ENCODE data around the gene COL23A1. TPM values are rescaled to one million over a fixed set of nuclear protein-coding genes. Genes with fewer than 3 reads are reported as not detected.

The COL23A1 gene
- total RNA-seq, 1 donor from 2014 or later: 0.86 TPM

DNA sequence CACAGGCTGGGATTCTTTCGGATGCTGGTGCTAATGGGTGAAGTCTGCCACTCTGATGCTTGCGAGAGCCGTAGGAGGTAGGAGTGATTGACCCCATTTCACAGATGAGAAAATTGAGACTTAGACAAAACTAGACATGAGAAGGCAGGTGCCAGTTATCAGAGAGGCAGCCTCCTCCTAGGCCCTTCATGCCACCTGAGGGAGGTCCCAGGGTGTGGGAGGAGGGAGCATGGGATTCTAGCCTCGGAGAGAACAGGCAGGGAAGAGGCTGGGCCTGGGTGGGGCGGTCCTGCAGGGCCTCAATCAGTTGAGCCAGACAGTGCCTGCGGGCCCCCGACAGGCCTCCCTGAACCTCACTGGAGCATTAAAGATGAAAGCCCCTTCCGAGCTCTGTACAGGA lies 112.4 kb downstream of the COL23A1 start:
- no peak for DNase-seq (ENCODE audit: low spot score)

DNA sequence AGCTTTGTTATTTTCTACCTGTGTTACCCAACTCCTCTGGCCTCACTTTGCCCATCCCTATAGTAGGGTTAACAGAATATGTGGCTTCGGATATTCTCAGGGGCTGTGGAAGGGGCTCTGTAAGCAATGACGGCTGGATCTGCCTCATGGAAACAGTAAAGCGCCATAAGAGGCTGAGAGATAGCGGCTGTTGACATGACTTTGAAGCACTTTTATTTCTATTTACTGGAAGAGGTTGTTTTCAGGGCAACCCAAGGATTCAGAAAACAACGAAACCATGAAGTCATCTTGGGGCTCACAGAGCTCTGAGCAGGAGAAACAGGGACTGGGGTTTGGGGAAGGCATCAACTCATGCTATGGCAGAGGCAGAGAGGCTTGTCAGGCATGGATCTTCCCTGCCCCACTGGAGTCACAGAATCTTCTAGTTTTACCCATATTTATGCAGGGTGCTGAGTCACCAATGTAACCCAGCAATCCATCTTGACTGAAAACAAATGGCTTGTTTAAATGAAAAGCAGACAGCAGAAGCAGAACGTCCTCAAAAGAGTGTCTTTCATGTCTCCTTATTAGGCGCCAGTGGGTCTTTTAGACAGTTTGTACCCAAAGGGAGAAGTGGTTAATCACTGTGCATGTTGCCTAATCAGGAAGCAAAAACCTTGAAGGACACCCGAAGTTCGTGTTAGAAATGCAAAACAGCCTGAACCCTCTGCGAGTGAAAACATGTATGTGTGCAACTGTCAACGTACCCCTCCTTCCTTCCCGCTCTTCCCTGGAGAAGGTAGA lies 113.0 kb downstream of the COL23A1 start:
- DNase-seq (ENCODE audit: low spot score): no peak

DNA sequence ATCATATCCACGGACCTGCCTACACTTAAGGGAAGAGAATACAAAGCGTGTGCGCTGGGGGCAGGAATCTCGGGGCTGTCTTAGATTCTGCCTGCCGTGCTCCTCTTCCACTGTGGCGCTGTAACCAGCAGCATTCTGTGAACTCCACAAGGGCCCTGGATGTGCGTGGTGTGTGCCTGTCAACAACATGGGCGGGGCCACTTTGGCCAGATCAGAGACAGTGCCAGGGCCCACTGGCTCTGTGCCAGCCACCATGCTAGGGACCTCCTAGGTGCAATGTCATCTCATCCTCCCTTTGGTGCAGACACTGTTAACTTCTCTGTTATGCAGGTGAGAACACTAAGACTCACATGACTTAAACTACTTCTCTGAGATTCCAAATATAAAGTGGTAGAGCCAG lies 113.7 kb downstream of the COL23A1 start:
- no peak for DNase-seq (ENCODE audit: low spot score)

DNA sequence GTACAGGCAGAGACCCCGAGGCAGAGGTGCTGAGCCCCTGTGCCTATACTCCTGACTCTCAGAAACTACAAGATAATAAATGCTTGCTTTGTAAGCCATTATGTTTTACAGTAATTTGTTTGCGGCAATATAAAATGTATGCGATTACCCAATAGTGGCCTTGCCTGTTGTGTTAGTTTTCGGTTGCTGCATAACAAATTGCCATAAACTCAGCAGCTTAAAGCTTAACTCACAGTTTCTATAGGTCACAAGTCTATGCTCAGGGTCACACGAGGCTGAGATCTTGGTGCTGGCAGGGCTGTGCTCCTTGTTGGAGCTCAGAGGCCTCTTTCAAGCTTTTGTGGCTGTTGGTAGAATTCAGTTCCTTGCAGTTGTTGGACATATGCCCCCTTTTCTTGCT lies 114.8 kb downstream of the COL23A1 start:
- DNase-seq (ENCODE audit: low spot score): no peak

DNA sequence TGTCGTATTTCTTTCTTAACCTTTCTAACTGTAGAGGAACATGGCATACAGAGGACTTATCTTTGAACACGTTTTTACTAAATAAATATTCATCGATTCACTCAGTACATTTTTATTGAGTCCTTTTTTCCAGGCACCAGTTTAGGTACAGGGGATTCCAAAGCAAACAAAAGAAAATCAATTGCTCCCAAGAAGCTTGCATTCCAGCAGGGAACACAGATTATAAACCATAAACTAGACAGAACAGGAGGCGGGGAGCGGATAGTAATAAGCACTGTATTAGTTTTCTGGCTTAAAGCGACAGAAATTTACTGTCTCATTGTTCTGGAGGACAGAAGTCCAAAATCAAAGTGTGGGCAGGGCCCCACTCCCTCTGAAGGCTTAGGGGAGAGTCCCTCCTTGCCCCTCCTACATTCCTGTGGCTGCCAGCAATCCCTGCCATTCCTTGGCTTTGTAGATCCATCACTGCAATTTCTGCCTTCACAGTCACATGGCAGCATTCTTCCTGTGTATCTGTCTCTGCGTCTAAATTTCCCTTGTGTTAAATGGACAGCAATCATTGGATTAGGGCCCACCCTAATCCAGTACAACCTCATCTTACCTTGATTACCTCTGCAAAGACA lies 115.5 kb downstream of the COL23A1 start:
- peak; percentile 31 for DNase-seq (ENCODE audit: low spot score)

DNA sequence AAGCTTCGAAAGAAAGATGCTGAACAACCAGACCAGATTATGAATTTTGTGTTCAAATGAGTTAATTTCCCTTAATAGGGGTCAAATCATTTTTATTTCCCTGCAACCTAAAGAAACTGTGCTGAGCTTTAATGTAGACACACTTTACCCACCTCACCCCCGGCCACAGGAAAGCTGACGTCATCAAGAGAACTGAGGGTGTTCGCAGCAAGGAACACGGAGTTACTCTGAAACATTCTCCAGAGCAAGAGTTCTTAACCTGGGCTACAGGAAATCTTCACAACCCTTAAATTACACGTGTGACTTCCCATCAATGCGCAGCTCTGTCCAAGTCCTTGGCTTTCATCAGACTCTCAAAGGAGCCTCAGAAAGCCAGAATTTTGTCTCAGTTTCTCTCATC lies 116.3 kb downstream of the COL23A1 start:
- DNase-seq (ENCODE audit: low spot score): no peak

DNA sequence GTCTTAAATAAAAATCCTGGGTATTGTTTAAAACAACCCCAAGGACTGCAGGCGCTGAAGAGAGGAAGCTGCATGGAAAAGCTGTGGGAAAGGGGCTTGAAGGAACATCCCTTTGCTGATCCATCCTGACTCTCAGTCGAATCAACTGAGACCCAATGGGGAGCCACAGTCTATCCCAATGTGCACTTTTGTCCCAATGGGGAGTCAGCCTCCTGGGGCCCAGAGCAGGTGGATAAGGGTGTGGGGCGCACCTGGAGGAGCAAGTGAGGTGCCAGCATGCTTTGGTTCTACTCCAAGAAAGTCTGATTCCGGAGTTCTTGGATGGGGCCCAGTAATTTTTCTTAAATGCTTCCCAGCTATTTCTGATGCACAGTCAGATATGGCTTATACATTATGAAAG lies 118.1 kb downstream of the COL23A1 start:
- no peak for DNase-seq (ENCODE audit: low spot score)

DNA sequence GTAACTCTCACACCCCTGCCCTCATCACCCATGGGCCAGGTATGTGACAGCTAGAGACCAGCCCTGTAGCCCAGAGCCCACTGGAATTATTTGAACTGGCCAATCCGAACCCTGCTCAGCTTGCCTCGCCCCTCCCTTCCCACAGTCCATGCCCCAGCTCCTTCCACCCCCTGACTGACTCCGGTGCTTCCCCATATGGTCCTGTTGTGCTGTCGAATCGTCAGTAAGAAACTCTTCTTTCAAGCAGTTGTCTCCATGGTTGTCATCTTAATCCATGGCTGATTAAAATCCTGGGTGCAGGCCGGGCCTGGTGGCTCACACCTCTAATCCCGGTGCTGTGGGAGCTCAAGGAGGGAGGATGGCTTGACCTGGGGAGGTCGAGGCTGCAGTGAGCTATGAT lies 118.5 kb downstream of the COL23A1 start:
- DNase-seq (ENCODE audit: low spot score): no peak

DNA sequence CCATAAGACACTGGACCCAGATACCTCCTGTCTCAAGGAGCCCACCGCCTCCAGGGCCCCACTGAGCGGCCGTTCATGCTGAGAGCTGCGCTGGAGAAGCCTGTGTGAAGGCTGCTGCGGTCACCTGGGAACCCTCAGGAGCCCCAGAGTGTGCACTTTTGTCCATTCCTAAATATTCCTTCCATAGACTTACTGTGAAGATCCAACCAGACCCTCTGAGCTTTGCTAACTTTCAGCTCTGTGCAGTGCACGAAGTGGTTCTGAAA lies 119.5 kb downstream of the COL23A1 start:
- DNase-seq (ENCODE audit: low spot score): no peak

DNA sequence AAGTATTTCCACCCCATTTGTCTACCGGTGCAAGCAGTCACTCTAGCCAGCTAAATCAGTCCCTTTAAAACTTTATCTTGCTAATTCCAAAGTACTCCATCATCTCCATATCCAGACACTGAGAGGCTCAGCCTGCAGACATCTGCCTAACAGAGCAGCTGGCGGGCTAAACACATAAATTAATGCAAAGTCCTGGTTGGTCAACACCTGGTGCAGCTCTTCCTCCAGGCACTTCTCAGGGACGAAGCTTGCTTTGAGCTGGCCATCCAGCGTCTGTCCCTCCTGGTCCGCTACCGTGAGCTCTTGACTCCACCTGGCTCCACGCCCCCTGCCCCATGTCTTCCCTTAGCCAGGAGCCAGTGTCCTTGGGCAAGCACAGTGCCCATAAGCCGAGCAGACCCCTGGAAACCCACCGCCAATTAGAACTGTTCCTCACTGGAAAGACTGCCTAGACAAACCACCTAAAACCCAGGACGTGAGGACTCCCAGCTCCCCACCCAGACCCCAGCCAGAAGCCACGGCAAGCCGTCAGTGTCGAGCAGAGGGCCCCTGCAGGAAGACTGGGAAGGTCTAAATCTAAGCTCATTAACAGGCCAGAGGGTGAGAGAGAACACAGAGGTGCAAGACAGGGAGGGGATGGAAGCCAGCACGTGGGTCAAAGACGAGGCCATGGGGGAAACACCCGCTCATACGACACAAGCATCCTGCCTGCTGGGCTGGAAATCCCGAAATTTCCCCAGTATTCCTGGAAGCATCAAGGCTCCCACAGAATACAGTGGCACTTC lies 120.0 kb downstream of the COL23A1 start:
- no peak for DNase-seq (ENCODE audit: low spot score)

DNA sequence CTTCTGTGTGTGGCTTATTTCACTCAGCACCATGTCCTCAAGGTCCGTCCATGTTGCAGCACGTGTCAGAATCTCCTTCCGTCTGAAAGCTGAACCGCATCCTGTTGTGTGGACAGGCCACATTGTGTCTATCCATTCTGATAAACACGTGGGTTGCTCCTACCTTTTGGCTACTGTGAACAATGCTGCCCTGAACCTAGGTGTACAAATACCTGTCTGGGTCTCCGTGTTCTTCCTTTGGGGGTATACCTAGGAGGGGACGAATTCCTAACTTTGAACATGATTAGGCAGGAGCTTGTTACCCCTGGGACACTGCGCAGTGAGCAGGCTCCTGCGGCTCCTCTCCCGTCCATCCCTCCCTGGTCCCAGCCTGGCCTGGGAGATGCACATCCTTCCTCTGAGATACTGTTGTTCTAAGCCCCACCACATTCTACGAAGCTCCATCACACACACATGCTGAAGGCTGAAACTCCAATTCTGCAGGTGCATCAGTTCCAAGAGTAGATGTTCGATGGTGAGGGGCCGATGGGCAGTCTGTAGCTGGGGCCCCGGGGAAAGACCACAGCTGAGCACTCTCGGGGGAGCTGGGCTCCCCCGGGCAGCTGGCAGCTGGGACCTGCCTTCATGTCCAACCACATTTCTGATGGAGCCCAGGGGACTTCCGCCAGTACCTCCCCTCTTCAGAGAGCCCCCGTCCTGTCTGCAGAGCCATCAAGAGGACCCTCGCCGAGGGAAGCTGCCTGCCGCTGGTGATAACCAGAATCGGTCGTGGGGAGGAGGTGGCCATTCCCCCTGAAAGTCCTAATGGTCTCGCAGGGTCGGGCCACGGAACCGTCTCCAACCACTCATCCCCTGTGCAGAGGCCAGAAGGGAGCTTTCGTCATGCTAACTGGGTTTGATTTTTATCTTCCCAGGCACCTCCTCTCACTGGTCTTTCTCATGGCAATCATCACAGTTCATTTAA lies 120.9 kb downstream of the COL23A1 start:
- DNase-seq (ENCODE audit: low spot score): no peak

DNA sequence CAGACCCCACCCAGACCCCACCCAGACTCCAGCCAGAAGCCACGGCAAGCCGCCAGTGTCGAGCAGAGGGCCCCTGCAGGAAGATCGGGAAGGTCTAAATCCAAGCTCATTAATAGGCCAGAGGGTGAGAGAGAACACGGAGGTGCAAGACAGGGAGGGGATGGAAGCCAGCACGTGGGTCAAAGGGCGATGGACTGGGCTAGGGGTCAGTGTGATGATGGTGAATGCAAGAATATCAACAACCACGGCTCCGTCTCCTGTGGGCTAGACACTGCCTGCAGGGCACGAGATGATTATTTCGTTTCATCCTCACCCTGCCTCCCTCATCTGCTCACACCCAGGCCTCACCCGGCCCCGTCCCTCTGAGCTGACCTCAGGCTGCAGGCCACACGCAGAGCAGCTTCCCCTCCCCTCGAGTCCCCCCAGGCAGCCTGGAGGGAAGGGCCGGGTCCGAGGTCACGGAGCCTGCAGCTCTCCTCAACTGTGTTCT lies 122.0 kb downstream of the COL23A1 start:
- DNase-seq (ENCODE audit: low spot score): no peak

DNA sequence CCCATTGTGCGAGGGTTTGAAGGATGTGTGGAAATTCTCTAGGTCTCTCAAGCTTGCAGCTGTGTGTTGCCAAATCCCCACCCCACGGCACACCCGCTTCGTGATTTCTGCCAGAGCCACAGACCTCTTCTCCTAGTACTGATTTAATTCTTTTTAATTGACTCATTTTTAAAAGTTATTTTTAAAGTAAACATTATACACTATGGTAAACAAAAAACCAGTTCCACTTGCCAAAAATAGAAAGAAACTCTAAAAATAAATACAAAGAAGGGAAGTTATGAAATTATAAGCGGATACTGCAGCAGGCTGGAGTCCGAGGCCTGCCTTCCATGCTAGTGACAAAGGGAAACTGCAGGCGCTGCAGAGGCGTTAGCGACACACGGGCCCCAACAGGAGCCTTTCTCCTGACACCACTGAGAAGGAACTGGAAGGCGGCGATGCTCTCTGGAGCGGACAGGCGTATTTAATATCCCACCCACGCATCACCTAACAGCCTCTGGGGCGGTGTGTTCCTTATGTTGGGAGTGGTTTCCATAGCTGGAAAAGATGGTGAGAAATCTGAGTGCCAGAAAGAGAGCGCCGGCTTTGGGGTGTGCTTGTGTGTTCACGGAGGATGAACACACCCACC lies 122.5 kb downstream of the COL23A1 start:
- DNase-seq (ENCODE audit: low spot score): peak; percentile 31

DNA sequence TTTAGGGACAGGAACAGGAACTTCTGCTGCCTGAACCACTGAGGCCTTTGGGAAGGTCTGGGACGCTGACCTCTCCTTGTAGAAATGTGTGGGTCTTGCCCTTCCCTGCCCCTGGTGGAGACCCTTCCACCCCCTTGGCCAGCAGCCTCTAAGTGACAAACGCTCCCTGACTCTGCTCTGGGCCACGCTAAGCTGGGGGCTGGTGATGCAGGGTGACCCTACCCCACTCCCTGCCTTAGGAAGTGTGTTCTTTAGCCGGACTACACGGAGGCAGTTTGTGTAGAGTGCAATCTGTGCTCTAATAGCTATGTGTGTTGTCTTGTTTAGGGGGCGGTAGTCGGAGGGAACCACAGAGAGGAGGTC lies 123.0 kb downstream of the COL23A1 start:
- no peak for DNase-seq (ENCODE audit: low spot score)

DNA sequence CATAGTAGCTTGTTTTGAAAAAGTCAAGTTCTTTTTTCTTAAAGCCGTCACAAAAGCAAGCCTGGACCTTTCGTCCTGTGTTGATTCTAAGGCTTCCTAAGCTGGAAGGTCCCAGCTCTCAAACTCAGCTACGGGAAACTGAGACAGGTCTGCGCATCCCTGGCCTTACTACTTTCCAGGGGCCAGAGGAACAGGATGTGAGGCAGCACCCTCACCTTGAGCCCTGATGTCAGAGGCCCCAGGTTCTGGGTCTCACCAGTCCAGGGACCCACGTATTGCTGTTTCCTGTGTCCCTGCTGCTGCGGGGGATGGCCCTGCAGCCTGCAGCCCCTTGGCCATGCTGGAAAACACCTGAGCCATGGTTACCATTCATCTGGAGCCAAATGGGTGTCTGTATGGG lies 123.9 kb downstream of the COL23A1 start:
- no peak for DNase-seq (ENCODE audit: low spot score)

DNA sequence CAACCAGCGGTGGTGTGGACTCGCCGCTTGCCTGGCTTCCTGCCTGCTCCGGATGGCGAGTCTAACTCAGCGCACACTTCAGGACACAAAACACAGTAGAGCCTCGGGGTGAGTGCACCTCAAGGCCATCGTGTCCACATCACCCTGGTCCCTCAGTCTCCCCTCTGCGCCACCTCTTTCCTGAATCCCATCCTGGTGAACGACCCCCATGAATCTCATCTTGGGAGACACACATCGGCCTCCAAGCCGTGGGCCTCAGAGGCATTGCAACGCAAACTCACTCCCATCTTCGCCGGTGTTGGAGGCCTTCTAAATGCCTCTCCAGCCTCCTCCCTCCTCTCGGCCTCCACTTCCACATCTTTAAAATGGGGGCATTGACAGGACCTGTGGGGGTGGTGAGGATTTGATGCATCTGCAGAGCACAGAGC lies 124.3 kb downstream of the COL23A1 start:
- no peak for DNase-seq (ENCODE audit: low spot score)

DNA sequence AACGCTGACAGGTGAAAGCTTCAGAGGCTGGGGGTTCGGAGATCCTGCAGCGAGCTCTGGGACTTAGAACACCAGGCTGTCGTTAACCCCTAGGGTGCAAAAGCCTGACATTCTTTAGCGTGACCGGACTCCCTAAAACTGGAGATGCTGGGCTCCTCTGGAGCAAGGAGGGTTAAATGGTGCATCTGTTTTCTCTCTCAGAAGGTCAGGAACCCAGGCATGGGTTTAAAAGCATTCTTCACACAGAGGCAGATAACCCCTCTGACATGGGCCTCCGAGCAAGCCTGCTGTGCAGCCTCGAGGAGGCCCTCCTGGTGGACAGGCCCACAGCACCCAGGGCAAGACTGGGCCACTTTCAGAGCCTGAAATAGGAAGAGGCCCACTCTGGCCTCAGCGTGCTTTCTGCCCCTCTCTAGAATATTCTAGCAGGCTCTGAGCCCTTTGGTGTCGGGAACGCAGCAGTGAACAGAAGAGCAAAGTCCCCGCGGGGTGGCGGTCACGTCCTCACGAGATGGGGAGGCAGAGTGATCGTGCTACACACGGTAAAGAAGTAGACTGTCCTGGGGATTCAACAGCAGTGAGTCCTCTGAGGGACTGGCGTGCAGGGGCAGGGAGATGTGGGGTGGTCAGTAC lies 124.8 kb downstream of the COL23A1 start:
- DNase-seq (ENCODE audit: low spot score): no peak

DNA sequence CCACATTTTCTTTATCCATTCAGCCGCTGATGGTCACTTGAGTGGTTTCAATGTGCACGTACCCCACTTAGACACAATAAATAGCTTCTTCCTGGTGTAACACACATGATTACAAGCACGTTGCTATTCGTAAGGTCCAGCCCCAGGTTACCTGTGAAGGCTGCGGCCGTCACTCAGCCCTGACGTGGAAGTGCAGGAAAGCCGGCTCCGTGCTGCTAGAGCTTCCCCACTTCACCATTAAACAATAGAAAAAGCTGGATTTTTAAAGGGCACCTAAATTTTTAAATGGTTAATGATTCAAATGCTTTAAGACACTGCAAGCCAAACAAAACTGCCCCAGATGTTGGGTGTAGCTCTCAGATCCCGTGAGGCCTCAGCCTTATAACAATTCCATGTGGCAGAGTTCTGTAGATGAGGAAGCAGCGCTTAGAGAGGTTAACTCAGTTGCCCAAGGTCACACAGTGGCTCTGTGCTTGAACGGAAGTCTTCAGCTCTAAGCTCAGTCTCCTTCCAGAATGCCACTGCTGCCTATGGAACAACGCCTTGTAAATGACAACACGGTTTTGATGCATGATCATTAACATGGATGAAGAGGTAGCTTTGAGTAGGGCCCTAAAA lies 125.7 kb downstream of the COL23A1 start:
- DNase-seq (ENCODE audit: low spot score): no peak

DNA sequence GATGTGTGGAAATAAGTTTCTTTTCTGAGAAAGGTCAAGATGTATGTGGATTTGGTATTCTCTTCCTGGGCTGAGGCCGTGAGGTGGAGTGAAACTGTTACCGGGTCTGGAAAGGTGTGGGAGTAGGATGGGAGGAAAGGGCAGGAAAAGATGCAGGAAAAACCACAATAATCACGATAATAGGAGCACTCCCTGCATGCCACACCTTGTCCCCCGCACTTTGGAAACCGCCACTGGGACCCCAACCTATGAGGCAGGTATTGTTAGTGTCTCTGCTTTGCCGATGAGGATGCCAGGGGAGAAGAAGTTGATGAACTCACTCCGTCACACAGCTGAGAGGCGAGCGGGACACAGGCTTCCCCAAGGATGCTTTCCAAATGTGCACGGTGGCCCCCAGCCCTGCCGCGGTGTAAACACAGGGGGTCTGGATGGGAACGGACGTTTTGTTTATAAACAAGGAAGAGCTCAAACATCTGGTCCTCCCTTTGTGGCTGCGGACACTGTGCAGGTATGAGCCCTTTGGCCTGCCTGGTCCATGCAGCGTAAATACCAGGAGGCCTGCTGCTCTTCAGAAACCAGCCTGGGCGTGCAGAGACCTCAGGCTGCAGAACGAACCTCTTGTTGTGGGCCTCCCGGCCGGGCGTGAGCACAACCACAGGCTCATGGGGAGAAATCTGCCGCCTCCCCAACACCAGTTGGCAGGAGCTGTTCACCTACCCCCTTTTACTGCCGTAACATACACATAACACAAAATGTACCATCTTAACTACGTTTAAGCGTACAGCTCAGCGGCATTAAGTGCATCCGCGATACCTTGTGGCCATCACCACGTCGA lies 126.7 kb downstream of the COL23A1 start:
- no peak for DNase-seq (ENCODE audit: low spot score)

Measured in mucosa of gallbladder (tissue), 1 donor.